Myocyte (in vitro differentiated cells): ENCODE measurements around the gene POU3F2. TPM values are rescaled to one million over a fixed set of nuclear protein-coding genes. Genes with fewer than 3 reads are reported as not detected.

Experiments used
- DNase-seq: peaks from one replicate; pipeline ENCODE4 v3.0.0-alpha.2; 2012; ENCODE audit warnings: low read depth
- total RNA-seq: library from RNA; depleted of rRNA; stranded (reverse); fragments of >200 nt; gene quantifications from 2 replicates; pipeline ENCODE4 v1.2.3, GENCODE V29; 2014

Gene POU3F2
- total RNA-seq, 1 donor from 2014 or later: 0.19 TPM

GRCh38 chr6:98843271-98844243 is 9.2 kb downstream of the POU3F2 start:
- DNase-seq: no peak

GRCh38 chr6:98844244-98845210 is 10.2 kb downstream of the POU3F2 start:
- DNase-seq: no peak

DNA sequence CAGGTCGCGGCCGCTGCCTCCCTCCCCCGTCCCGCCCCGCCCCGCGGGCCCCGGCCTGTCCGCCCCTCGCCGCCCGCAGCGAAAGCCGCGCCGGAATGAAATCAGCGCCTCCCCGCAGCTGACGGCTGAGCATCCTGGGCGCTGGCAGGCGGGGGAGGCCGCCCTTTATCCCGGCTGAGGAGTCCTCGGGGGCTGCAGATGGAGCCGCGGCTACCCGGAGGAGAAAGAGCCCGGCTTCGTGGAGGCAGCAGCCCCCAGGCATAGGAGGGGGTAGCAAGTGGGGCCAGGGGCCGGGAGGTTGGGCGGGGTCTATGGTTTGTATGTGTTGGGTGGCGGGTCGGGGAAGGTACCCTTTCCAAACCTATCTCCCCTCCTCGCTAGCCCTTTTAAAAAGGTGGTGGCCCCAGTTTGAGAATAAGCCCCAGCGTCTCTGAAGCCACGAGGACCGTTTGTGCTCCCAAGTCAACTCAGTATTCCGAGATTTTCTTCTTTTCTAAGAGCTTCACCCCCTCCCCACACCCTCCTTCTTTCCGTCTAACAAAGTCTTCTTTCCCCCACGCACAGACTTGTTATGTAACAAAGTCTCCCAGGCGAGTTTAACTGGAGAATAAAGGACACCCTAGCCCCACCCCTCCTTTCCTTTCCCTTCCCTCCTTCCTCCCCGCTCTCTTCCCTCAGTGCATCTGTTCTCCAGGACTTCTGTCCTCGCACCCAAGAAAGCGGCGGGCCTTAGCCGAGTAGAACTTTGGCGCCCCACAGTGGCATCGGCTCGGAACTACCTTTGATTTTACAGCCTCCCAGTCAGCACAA is 11.0 kb downstream of the POU3F2 start:
- DNase-seq: peak; percentile 86

DNA sequence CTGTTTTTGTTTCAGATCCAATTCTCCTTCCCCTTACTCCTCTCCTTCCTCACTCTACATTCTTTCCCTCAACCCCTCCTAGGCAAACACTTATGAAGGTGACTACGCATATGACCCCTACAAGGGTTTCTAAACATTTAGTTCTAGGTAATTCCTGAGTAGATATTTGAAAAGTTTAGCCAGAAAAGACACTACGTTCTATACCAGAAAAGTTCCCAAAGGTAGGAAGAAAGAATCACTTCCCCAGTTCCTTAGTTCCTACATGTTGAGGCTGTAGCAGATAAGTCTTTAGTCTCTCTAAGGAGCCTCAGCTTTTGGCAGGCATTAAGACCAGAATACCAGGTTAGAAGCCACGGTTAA is 11.6 kb downstream of the POU3F2 start:
- no peak for DNase-seq

GRCh38 chr6:98847416-98847778 is 13.0 kb downstream of the POU3F2 start:
- no peak for DNase-seq

DNA sequence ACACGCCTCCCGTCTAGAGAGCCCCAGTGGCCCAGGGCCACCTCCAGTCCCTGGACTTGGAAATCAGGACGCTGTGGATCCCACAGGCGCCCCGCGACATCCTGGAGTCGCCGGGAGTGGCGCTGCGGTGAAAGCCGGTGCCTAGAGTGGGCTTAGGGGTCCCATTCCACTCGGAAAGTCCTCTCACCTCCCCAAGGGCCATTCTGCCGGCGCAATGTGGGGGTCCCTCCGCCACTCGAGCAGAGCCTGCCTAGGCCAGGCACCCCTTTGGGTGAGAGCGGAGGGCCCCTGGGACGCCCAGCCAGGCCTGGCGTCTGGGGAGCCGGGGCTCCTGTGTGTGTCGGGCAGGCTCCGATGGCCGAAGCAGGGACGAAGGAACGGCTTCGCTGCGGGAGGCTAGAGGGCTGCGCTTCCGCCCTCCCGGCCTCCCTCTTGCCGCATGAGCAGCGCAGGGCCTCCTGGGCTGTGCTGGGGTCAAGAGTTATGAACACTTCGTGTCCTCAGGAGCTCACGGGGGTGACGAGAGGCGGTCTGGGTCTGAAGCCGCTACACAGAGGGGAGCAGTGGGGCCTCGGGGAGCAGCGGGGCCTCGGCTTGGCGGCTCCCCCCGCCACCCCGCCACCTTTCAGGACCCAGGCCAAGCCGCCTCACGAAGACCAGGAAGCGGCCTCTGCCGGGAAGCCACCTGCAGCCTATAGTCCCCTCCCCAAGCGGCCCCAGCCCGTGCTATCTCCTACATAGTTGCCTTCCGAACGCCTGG is 13.6 kb downstream of the POU3F2 start:
- no peak for DNase-seq

- DNase-seq: no peak
Observed at GRCh38 chr6:98848539-98849242, 14.3 kb downstream of the POU3F2 start.

GRCh38 chr6:98864497-98864896 is 30.1 kb downstream of the POU3F2 start:
- DNase-seq: no peak

DNA sequence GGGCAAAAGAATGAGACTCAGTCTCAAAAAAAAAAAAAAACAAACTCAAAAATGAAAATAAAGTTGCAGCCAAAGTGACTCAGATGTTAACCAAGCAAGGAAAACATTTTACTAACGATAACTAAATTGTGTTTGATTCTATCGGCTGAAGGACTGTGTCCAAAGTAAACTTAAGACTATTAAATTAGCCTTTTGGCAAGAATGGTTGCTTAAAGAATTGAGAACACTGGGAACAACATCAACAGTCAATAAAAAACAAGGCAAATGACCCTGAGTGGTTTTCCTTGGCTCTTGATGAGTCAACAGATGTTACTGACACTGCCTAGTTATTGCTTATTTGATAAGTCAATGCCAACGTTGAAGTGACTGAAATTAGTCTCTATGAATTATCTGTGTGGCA is 36.7 kb downstream of the POU3F2 start:
- DNase-seq: peak; percentile 7

GRCh38 chr6:98871821-98872220 is 37.4 kb downstream of the POU3F2 start:
- DNase-seq: no peak

DNA sequence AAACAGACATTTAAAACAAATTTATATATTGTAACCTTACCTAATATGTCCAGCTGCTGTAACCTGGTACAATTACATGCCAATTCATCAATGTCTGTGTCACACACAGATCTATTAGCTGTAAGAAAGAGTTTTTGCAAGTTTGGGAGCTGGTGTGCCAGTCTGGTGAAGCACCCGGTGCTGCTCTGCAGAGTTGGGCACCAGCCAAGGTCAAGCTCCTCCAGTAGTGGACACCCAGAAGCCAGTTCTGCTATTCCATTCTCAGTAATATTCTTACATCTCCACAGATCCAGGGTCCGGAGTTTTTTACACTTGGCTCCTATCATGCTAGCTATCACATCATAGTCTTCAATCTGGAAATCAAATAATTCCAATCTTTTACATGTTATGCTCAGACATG is 41.0 kb downstream of the POU3F2 start:
- DNase-seq: peak; percentile 2

- DNase-seq: no peak
Observed at GRCh38 chr6:98877250-98877649, 42.9 kb downstream of the POU3F2 start.

GRCh38 chr6:98880486-98880885 is 46.1 kb downstream of the POU3F2 start:
- no peak for DNase-seq

- no peak for DNase-seq
Observed at GRCh38 chr6:98885330-98885729, 51.0 kb downstream of the POU3F2 start.

GRCh38 chr6:98887650-98888049 is 53.3 kb downstream of the POU3F2 start:
- no peak for DNase-seq
